ENCODE results near the gene LIPH.
"Not testable (repeated sequence)": the region's sequence is repeated elsewhere in the genome, so short reads cannot be mapped to it uniquely, and the experiment has no call there.

Gene LIPH

DNA sequence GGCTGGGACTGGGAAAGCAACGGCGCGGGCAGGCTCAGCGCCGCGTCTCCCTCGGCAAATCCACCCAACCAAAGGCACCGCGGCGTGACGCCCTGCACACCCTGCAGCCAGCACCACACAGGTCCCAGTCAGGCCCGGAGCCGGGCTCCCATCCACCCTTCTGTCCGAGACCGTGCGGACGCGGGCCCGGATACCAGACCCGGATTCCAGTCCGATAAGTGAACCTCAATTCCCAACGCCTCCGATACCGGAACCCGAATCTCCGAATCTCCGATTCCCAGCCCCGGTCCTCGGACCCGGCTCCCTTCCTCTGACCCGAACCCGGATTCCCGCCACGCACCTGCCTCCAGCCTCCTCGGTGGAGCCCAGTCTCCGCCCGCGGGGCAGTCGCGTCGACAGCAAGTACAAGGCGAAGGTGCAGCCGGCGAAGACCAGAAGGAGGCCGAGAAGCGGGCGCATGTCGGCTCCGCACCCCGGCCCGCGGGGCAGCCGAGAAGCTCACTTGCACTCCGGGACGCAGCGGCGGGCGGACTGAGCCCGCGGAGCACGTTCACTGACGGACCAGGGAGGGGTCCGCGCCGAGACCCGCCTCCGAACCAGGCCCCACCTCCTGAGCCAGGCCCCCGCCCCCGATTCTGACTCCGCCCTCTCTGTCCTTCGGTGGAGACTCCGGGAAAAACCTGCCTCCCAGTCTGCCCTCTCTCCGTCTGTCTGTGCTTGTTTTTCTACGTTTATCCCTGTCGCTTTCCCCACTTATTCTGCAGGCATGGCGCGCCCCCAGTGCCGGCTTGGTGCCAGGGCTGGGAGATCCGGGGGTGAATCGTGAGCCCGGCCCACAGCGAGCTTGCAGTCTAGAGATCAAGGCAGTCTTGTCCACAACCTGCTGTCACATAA lies 53.6 kb downstream of the LIPH start, which contains the start of gene TMEM41A:
TMEM41A (minus strand) TSS at position 533 of the 894 bp plus-strand sequence; CDS start at position 459, 74 bp downstream.
- DNase-seq (ENCODE audit: extremely low spot score, insufficient read length, low read depth) = peak; percentile 93
- FAIRE-seq = peak; percentile 78

DNA sequence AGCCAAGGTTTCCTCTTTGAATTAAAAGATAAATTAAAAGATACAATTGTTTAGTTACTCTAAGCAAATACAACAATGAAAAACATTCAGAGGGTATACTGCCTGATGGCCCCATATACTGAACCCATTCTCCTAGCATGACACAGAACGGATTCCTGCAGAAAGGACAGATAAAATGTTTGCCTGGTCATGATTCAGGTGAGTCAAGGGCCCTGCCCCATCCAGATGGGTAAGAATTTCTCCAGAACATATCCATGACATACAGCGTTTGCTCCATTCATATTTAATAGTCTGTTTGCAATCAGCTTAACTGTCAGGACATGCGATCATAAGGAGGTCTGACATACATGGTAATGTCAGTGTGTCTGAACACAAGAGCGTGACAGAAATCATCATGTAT lies 62.1 kb downstream of the LIPH start:
- DNase-seq (ENCODE audit: extremely low spot score, insufficient read length, low read depth) = no peak
- FAIRE-seq = no peak

DNA sequence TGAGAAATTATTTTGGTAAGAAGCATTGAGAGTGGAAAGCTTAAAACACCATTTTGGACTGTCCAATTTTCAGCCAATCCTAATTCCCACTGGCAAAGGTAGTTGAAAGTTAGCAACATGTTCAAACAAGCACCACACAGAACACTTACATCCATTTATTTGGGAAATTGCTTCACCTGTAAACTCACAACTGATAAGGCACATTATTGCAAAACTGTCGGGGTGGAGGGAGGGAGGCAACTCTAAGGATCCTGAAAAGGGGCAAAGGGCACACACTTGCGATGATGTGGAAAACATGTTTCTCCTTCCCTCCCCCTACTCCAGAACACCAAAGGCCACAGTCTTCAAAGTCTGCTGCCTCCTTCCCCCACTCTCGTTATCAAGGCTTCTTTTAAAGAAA lies 62.9 kb downstream of the LIPH start:
- DNase-seq (ENCODE audit: extremely low spot score, insufficient read length, low read depth) (no peak), FAIRE-seq (no peak)

DNA sequence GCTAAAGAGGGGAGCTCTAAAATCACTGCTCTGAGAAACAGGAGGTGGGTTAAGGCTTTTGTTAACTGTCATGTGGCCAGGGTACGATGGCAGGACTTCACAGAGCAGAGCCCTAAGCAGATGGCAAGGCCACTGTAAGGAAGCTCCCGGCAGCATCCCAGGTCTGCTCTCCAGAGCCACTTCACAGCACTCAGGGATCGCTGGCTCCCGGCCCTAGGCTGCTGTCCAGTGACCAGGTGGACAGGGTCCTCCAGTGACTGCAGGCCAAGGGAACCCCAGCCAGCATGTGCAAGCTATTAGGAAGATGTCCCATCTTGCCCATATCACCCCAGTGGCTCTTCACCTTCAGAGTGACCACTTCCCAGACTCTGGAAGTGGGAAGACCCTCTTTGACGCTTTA lies 63.9 kb downstream of the LIPH start:
- DNase-seq (ENCODE audit: extremely low spot score, insufficient read length, low read depth) (no peak), FAIRE-seq (no peak)

DNA sequence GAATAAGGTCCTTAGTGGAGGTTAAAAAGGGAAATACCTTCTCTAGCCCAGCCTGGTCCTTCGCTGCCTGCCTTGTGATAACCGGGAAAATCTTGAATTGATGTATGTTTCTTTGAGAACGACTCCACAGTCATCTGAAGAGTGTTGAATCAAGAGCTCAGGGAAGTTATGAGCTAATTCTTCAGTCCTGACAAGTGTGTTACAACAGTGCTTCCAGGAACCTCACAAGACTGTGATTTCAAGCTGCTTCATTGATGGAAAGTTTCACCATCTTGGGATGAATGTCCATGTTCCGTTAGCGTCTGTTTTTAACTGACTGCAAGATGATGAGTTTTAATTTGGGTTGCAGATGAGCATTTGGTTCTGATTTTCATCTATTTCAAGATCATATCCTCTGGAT lies 66.0 kb downstream of the LIPH start:
- DNase-seq (ENCODE audit: extremely low spot score, insufficient read length, low read depth) = no peak
- no peak for FAIRE-seq

DNA sequence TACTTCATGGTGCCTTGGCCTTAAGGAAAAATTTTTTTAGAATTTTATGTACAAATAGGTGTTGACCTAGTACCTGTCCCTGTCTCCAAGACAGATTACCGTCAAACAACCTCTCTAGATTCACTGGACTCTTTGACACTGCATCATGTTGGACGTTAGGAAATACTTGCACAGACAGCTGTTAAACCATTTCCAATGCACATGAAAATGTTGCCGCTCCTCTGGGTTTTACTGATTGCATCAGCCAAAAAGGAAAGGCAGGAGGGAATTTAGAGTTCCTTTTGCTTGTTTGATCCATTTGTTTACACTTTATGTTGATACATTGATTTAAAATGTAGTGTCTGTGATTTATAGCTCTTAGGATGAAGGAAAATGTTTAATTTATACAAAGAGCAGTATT lies 68.1 kb downstream of the LIPH start:
- DNase-seq (ENCODE audit: extremely low spot score, insufficient read length, low read depth) (no peak), FAIRE-seq (no peak)

DNA sequence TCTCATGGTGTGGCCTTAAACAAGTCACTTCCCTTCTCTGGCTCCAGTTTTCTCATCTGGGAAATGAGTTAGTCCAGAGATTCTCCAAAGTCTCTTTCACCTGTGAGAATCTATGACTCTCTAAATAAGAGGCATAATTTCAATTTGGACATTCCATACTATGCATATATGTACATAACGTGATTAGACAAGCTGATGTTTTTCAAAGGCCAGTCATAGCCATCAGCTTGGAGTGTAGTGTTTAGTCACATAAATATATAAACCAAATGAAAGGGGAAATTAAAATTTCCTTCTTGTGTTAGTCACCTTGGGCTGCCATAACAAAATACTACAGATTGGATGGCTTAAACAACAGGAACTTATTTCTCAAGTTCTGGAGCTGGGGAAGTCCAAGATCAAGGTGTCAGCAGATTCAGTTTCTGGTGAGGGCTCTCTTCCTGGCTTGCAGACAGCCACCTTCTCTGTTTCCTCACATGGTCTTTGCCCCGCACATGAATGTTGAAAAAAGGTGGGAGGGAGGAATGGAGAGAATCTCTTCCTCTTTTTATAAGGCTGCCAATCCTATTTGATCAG lies 72.9 kb downstream of the LIPH start:
- FAIRE-seq (no peak), DNase-seq (ENCODE audit: extremely low spot score, insufficient read length, low read depth) (no peak)

DNA sequence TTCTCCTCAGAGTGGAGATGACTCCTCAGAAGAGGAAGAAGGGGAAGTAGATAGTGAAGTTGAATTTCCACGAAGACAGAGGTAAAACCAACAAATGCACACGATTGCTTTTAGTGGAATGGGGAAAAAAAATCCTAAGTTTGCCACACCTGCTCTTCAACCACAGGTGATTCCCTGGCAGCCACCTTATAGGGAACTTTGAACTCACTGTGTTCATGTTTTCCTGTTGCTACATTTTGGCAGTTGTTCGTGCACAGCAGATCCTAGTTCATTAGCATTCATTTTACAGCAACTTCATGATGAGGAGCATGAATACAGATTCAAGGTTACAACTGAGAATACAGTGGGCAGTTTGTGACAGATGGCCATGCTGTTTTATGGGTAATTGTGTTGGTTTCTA lies 75.1 kb downstream of the LIPH start:
- DNase-seq (ENCODE audit: extremely low spot score, insufficient read length, low read depth) (no peak), FAIRE-seq (no peak)

DNA sequence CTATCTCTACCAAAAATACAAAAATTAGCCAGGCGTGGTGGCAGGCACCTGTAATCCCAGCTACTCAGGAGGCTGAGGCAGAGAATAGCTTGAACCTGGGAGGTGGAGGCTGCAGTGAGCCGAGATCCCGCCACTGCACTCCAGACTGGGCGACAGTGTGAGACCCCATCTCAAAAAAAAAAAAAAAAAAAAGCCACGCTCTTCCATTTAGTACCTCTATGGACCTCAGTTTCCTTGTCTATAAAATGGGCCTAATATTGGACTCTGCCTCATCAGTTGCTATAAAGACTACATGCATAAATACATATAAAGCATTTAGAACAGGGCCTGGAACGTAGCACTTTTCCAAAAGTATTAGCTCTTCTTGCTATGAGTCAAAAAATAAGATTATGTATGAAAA lies 77.5 kb downstream of the LIPH start:
- DNase-seq (ENCODE audit: extremely low spot score, insufficient read length, low read depth); FAIRE-seq: not testable (repeated sequence)

DNA sequence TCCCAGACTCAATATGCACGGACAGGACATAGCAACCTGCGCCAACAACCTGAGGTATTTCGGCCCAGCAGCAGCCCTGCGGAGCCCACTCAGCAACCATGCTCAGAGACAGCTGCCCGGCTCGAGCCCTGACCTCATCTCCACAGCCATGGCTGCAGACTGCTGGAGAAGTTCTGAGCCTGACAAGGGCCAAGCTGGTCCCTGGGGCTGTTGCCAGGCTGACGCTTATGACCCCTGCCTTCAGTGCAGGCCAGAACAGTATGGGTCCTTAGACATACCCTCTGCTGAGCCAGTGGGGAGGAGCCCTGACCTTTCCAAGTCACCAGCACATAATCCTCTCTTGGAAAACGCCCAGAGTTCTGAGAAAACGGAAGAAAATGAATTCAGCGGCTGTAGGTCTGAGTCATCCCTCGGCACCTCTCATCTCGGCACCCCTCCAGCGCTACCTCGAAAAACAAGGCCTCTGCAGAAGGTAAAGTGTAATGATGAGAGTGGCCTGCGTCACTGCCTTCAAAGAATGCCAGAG lies 79.0 kb downstream of the LIPH start:
- no peak for FAIRE-seq
- DNase-seq (ENCODE audit: extremely low spot score, insufficient read length, low read depth) = no peak

DNA sequence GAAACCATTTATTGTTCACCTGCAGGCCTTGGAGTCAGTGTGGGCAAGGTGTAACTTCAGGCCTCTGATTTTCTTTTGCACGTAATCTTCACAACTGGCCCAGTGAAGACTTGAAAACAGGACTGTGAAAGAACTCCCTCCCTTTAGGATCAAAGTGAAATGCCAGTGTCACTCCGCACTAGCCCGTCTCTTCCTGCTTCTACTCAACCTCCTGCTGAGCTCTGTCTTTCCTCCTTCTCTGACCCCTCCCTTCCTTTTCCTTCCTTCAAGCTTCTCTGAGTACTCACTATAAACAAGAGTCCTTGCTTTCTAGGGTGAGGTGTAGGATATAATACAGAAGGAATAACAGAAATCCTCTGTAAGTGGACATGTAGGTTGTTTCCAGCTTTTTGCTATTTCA lies 82.1 kb downstream of the LIPH start:
- FAIRE-seq (no peak), DNase-seq (ENCODE audit: extremely low spot score, insufficient read length, low read depth) (no peak)

DNA sequence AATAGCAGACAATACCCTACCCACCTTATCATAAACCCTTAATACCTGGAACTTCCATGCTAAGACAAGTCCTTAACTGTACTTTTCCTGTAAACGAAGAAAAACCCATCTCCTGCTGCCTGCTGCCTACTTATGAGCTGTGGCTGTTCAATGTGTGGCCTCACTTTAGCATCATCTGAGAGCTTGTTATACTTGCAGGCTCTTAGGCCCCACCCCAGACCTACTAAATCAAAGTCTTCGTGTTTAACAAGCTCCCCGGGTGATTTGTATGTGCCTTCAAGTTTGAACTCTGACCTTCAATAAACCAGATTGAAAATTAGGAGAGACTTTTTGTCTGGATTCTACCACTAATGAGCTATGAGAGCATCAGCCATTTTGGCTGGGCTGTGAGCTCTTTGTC lies 82.8 kb downstream of the LIPH start:
- DNase-seq (ENCODE audit: extremely low spot score, insufficient read length, low read depth) (no peak), FAIRE-seq (no peak)

DNA sequence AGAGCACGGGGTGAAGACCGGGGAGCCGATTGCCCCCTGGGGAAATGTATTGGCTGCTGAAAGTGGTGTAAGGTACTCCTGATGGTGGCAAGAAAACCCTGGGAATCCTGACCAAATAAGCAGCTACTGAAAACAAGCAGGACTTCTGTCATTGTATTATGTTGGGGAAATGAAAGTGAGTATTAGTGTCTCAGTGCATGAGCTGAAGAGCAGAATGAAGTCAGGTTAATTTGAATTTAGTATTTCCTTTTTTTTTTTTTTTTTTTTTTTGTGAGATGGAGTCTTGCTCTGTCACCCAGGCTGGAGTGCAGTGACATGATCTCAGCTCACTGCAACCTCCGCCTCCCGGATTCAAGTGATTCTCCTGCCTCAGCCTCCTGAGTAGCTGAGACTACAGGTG lies 86.3 kb downstream of the LIPH start:
- FAIRE-seq = not testable (repeated sequence)

DNA sequence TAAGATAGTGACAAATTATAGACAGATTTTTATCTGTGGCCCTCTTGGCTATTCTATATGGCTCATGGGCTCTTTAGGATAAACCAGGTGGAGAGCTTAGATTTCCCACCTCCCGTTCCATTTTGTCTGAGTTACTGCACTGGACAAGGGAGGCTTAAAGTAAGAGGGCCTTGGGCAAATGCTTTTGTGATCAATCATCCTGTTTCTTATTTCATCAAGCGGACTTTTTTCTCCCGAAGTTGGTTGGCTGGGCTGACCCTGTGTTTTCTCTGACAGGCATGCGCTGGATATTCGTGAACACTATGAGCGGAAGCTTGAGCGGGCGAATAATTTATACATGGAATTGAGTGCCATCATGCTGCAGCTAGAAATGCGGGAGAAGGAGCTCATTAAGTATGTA lies 86.9 kb downstream of the LIPH start:
- no peak for DNase-seq (ENCODE audit: extremely low spot score, insufficient read length, low read depth)
- FAIRE-seq = no peak

More for the DNA sequence above, 86.3 kb downstream of the LIPH start:
- not testable (repeated sequence) for DNase-seq (ENCODE audit: extremely low spot score, insufficient read length, low read depth)

DNA sequence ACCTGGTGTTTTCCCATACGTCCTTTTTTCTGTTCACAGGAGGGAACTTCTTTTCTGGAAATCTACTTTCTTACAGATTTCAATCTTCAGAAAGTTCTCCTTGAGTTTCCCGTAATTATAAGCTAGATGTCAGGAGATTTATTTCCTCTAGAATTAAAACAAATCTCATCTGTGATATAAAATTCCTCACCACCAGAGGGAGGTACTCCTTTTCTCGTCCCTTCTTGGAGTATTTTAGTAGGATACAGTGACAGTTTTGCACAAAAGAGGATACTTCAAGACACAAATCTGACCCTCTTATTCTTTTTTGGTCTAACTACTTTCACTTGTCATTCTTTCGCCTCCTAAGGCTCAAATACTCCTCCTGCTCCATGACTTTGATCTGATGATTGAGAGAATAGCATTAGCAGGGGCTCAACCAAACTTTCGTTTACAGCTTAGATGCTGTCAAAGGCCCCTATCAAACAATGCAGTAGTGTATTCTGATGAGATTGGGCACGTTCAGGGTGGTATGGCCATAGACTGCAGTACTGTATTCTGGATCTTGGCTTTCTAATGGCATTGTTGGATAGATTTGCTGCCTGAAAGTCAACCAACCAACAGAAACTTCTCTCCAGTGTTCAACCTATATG lies 91.6 kb downstream of the LIPH start:
- DNase-seq (ENCODE audit: extremely low spot score, insufficient read length, low read depth) (no peak), FAIRE-seq (peak; percentile 21)

DNA sequence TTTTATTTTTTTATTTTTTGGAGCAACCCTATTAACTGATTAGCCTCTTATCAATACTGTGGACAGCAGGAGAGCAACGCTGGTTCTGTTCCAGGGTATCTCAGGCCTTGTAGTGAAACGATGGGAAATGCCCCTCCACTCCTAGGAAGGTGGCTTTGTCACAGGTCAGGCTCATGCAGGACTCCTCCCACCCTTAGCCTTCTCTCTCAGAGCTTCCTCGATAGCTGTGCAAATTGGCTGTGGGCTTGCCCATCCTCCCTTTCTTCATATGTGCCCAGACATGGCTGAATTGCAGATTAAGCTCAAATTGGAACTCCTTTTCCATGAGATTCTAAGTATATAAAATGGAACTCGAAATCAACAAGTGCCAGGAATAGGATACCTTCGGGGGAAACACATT lies 92.1 kb downstream of the LIPH start:
- FAIRE-seq = no peak
- DNase-seq (ENCODE audit: extremely low spot score, insufficient read length, low read depth) = no peak

DNA sequence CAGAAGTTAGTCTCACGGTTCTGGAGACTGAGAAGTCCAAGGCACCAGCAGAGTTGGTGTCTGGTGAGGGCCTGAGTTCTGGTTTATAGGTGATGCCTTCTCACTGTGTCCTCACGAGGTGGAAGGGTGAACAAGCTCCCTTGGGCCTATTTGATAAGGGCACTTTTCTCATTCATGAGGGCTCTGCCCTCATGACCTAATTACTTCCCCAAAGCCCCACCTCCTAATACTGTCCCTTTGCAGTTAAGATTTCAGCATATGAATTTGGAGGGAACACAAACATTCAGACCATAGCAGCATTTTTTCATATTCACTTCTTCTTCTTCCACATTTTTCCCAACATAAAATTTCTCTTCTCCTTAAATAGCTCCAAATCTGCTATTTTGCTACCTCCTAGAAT lies 95.0 kb downstream of the LIPH start:
- DNase-seq (ENCODE audit: extremely low spot score, insufficient read length, low read depth) (no peak), FAIRE-seq (no peak)

Measured in GM18507 (cell line).